Activated naive CD4-positive, alpha-beta T cell treated with anti-CD3 and anti-CD28 coated beads, Interleukin-2, amount 50 U/mL, for 72 hours (primary cell): ENCODE data around the gene KCTD20. TPM values are rescaled to one million over a fixed set of nuclear protein-coding genes. Genes with fewer than 3 reads are reported as not detected.
A peak's percentile ranks its signal among the peaks of the same experiment; 100 is the strongest.
"Not testable (repeated sequence)": the region's sequence is repeated elsewhere in the genome, so short reads cannot be mapped to it uniquely, and the experiment has no call there.

Experiments used
- ATAC-seq, 2 donors: fragments of 150-1000 bp; cut with Tn5 transposase; 2 replicates each; pipeline ENCODE4 v1.10.0; 2021; ENCODE audit warnings: mild to moderate bottlenecking in 2 of 2, moderate library complexity in 2 of 2
- DNase-seq, 2 donors: peaks; one replicate each; pipeline ENCODE4 v3.0.0; 2021 to 2022; ENCODE audit warnings: low spot score in 2 of 2
- H3K27ac Mint-ChIP-seq, 2 donors: one replicate each; pipeline ENCODE4 v1.8.0; 2022; ENCODE audit warnings: mild to moderate bottlenecking in 2 of 2, mixed read lengths in 2 of 2
- H3K36me3 Mint-ChIP-seq, 2 donors: one replicate each; pipeline ENCODE4 v1.8.0; 2022; ENCODE audit warnings: mixed read lengths in 2 of 2
- H3K9me3 Mint-ChIP-seq, 2 donors: one replicate each; pipeline ENCODE4 v1.8.0; 2022; ENCODE audit warnings: mixed read lengths in 2 of 2
- total RNA-seq, 2 donors: library from RNA; stranded (reverse); gene quantifications; one replicate each; pipeline ENCODE4 v1.2.3, GENCODE V29; 2022

The KCTD20 gene
- total RNA-seq, 2 donors from 2014 or later: 28.9 to 54.8 TPM

DNA sequence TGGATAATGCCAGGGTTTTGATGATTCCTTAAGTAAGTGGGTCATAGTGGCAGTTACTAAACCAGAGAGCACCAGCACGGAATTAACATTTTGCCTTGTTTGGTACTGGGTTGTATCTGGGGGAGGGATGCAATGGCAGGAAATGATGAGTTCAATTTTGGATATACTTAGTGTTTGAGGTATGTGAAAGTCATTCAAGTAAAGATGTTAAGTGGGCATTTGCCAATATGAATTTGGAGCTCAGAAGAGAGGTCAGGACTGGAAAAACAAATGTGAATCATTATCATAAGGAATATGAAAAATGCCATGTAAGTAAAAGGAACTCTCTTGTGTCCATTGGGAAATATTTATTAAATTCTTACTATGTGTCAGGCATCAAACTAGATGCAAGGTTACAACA lies 6.3 kb upstream of the KCTD20 start:
- Mint-ChIP-seq H3K27ac (no peak overlapping the region), H3K9me3 (no peaks in the 10 kb centered on the region)
- ATAC-seq: no peak

DNA sequence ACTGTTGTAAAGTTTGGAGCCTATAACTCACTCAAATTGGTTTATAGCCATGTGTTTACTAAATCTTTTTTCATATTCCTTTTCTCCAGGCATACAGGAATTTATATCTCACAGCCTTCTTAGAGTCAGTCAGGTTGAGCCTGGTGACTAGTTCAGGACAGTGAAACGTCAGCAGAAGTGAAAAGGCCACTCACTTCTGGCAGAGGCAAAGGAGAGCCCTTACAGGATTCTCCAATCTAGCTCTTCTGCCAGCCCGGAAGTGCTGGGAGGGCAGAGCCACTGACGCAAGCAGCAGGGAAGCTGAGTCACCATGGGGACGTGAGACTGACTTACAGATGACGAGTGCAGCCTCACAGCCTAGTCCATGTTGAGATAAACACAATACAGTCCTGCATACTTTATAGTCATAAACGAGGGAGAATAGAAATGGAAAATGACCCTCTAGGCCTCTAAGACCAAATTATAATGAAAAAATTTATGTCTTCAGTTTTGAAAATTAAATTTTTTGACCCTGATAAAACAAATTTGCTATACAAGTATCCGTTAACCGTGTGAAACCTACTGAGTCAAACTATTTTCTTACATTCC lies 1.4 kb upstream of the KCTD20 start:
- Mint-ChIP-seq H3K27ac (peak overlapping the region; percentile 91 to 96), H3K9me3 (no peaks in the 10 kb centered on the region), H3K36me3 (peaks cover 12 to 14% of the 10 kb centered on the region in 2 donors)
- ATAC-seq: peak; percentile 85 to 90
- DNase-seq: peak; percentile 73 to 91

More for the DNA sequence above, 6.3 kb upstream of the KCTD20 start:
- no peak for DNase-seq
- no peaks in the 10 kb centered on the region for H3K36me3 Mint-ChIP-seq

DNA sequence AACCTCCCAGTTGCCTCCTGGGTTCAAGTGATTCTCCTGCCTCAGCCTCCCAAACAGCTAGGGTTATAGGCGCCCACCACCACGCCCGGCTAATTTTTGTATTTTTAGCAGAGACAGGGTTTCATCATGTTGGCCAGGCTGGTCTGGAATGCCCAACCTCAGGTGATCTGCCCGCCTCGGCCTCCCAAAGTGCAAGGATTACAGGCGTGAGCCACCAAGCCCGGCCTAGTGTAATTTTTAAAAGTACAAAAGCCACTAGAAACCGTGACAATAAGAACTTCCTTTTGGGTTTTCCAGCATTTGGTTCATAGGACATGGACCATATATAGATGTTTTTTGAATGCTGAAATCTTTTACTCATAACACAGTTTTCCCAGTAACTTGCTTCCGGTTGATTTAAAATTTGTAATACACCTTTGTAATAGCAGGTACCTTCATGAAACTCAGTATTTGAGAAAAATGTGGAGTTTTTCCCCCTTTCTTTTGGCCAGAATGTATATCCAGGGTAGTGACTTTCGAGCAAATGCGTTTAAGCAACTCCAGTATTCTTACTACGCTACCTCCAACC lies 613 bp upstream of the KCTD20 start:
- ATAC-seq (no peak), DNase-seq (no peak)
- H3K27ac Mint-ChIP-seq: peak overlapping the region; percentile 96 to 97
- no peaks in the 10 kb centered on the region for H3K9me3 Mint-ChIP-seq
- peaks cover 12 to 14% of the 10 kb centered on the region in 2 donors for H3K36me3 Mint-ChIP-seq

DNA sequence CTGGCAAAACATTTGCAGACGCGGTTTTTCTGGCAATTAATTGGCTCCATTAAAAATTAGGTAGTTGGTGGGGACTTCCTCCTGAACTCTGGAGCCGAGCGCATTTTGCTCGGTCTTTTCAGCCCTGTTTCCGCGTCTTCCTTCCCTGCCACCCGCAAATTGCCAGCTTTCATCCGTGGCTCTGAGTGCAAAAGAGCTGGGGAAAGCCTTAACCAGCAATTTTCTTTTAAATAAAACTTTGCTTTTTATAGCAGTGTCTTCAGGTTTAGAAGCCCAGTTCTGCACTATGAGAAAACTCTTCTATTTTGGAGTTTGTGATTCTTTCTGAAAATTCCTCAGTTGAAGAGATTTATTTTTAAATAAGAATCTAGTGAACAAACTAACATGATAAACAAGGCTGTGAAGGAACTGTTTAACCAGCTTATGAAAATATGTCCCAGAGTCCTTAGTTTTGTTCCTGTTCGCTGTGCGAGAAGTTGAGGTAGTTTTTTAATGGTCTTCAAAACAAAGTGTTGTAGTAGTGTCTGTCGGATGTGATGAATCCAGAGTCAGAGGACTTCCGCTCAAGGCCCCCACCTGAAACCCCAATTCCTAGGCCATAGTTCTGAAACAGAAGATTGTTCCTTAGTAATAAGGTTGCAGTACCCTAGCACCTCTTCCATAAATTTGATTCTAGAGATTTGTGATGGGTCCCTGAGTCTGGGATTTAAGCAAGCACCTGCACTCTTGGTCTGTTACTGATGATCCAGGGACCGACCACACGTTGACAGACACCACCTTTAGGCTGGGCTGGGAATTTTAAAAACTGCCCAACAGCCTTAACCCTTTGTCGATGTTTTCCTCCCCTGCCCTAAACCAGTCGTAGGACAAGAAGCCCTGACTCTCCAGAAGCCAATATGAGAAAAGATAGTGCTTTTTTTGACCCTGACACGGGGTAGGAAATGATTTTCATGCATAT lies 950 bp downstream of the KCTD20 start:
- ATAC-seq (no peak), DNase-seq (no peak)
- peaks cover 17 to 26% of the 10 kb centered on the region in 2 donors for H3K36me3 Mint-ChIP-seq
- peak overlapping the region; percentile 96 to 97 for H3K27ac Mint-ChIP-seq
- H3K9me3 Mint-ChIP-seq: peaks cover 3% of the 10 kb centered on the region in 2 donors

DNA sequence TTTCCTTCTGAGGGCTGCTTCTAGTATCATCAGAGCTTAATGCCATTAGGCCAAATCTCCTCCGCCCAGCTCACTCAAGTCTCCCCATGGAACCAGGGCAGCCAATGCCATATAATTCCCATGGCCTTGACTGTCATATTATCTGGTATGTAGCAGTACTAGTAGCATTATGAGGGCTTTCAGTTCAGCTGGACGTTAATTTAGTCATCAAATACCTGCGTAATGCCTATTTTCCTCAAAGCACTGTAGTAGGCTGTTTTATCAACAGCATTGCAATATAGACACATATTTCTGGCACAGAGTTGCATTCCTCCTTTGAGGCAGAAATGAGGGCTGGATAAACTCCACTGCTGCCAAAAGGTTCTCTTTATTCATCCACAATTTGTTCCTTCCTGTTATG lies 1.7 kb downstream of the KCTD20 start:
- no peak for DNase-seq
- Mint-ChIP-seq H3K27ac (peak overlapping the region; percentile 96 to 97), H3K9me3 (peaks cover 5 to 6% of the 10 kb centered on the region in 2 donors), H3K36me3 (peaks cover 23 to 33% of the 10 kb centered on the region in 2 donors)
- ATAC-seq: no peak

DNA sequence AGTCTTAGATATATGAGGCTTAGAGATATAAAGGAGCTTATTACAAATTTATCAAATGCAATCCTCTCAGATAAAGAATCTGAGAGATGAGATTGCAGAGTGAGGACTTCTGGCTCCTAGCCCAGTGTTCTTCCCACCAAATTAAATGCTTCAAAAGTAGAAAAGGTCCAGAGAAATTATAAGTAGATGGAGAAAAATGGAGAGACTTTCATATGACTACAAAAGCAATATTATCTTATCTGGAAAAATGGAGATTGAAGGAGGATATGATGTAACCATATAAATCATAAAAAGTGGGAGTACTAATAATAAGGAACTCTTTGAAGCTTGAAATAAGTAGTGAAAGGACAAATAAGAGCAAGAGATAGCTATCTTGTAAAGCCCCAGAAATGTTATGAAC lies 2.8 kb downstream of the KCTD20 start:
- H3K27ac Mint-ChIP-seq: peak overlapping the region in 1 of 2 donors; percentile 96
- no peak for ATAC-seq
- H3K9me3 Mint-ChIP-seq: peaks cover 5 to 6% of the 10 kb centered on the region in 2 donors

DNA sequence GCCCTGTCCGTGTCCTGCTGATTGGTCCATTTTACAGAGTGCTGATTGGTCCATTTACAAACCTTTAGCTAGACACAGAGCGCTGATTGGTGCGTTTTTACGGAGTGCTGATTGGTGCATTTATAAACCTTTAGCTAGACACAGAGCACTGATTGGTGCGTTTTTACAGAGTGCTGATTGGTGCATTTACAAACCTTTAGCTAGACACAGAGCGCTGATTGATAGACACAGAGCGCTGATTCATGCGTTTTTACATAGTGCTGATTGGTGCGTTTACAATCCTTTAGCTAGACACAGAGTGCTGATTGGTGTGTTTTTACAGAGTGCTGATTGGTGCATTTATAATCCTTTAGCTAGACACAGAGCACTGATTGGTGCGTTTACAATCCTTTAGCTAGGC lies 6.4 kb downstream of the KCTD20 start:
- peaks cover 11 to 28% of the 10 kb centered on the region in 2 donors for H3K36me3 Mint-ChIP-seq
- not testable (repeated sequence) for H3K9me3 Mint-ChIP-seq, ATAC-seq, H3K27ac Mint-ChIP-seq, DNase-seq

More for the DNA sequence above, 2.8 kb downstream of the KCTD20 start:
- no peak for DNase-seq
- peaks cover 23 to 37% of the 10 kb centered on the region in 2 donors for H3K36me3 Mint-ChIP-seq

DNA sequence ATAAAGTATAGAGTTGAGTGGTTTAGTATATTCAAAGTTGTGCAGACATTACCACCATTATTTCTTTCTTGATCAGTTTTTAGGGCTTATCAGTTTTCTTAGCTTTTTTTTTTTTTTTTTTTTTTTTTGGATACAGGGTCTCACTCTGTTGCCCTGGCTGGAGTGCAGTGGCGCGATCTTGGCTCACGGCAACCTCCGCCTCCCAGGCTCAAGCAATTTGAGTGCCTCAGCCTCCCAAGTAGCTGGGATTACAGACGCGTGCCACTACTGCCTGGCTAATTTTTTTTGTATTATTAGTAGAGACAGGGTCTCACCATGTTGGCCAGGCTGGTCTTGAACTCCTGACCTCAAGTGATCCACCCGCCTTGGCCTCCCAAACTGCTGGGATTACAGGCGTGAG lies 10.1 kb downstream of the KCTD20 start:
- not testable (repeated sequence) for DNase-seq, H3K27ac Mint-ChIP-seq, H3K9me3 Mint-ChIP-seq, ATAC-seq
- H3K36me3 Mint-ChIP-seq: peaks cover 11 to 20% of the 10 kb centered on the region in 2 donors

DNA sequence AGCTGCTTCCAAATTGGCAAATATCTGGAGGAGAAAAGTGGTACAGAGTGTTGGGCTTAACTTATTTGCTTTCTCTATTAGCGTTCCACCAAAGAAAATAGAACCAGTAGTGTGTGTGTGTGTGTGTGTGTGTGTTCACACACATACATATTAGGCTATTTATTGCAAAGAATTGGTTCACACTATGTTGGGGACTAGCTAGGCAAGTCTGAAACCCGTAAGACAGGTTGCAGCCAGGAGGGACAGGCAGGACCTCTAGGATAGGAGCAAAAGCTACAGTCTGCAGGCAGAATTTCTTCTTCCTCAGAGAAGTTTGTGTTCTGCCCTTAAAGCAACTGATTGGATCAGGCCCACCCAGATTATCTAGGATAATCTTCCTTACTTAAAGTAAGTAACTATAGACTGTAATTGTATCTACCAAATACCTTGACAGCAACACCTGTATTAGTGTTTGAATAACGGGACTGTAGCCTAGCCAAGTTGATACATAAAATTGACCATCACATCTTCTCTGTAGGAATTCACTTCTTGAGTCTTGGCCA lies 12.8 kb downstream of the KCTD20 start:
- ATAC-seq (no peak), DNase-seq (no peak)
- H3K9me3 Mint-ChIP-seq: no peaks in the 10 kb centered on the region
- no peak overlapping the region for H3K27ac Mint-ChIP-seq
- H3K36me3 Mint-ChIP-seq: no peaks in the 10 kb centered on the region

DNA sequence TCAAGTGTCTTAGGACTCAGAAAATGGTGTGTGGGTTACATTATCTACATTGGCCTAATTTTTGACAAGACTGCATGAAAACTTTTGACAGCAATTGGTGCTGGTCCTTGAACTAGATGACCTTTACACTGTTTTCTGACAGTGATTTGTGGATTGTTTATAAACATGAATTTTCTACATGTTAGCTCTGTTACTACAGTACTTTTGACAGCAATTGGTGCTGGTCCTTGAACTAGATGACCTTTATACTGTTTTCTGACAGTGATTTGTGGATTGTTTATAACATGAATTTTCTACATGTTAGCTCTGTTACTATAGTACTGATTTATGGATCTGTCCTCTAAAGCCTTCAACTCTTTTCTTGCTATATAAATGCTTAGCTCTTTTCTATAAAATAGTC lies 16.7 kb downstream of the KCTD20 start:
- no peaks in the 10 kb centered on the region for H3K9me3 Mint-ChIP-seq
- no peak for DNase-seq
- peaks cover 0 to 22% of the 10 kb centered on the region in 2 donors for H3K36me3 Mint-ChIP-seq
- no peak overlapping the region for H3K27ac Mint-ChIP-seq
- no peak for ATAC-seq

DNA sequence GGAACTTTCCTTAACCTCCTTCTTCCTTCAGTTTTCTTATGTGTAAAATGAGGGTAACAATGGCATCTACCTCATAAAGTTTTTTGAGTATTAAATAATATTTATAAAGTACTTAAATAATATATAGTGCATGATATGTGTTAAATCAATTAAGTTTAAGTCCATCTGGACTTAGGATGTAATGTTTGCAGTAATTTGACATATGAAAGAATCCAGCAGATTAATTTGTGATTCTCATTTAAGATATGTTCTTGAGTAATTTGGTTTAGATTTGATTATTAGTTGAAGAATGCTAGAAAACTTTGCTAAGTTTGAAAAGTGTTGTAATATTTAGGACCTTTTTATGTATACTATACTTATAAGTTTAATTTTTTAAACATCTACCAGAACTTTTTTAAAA lies 18.1 kb downstream of the KCTD20 start:
- no peaks in the 10 kb centered on the region for H3K9me3 Mint-ChIP-seq
- H3K36me3 Mint-ChIP-seq: peaks cover 0 to 25% of the 10 kb centered on the region in 2 donors
- ATAC-seq (no peak), DNase-seq (no peak)
- H3K27ac Mint-ChIP-seq: no peak overlapping the region

DNA sequence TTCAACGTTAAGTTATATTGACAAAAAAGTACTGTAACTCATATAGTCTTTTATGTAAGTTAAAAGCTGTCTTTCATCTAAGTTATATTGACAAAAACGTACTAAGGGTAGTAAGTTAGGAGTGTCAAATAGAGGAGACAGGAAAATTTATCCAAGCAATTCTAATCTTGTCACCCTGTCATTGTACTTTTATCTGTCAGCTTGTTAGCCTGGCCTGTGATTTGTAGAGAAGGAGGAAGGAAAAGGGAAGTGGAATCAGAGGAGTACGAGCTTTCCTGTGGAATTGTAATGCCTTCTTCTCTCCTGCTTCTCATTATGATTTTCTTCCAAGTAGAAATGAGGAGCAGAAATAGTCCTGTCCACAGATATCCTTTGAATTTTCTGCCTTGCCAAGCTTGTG lies 18.8 kb downstream of the KCTD20 start:
- no peak for DNase-seq
- no peaks in the 10 kb centered on the region for H3K9me3 Mint-ChIP-seq

DNA sequence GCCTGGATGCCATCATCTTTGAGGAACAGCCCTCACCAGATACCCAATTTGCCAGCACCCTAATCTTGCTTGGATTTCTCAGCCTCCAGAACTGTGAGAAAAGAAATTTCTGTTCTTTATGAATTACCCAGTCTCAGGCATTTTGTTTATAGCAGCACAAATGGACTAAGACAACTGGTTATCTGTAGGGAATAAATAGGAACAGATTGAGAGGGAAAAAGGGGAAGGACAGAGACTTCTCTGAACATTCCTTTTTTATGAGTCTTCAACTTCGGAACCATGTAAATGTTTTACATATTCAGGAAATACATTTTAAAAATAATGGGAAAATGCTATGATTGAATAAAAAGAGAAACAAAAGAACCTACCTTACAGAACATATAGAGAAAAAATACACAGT lies 20.9 kb downstream of the KCTD20 start:
- ATAC-seq (no peak), DNase-seq (no peak)
- H3K27ac Mint-ChIP-seq: no peak overlapping the region
- H3K36me3 Mint-ChIP-seq: peaks cover 0 to 30% of the 10 kb centered on the region in 2 donors
- H3K9me3 Mint-ChIP-seq: no peaks in the 10 kb centered on the region

More for the DNA sequence above, 18.8 kb downstream of the KCTD20 start:
- ATAC-seq: no peak
- Mint-ChIP-seq H3K36me3 (peaks cover 0 to 27% of the 10 kb centered on the region in 2 donors), H3K27ac (no peak overlapping the region)

DNA sequence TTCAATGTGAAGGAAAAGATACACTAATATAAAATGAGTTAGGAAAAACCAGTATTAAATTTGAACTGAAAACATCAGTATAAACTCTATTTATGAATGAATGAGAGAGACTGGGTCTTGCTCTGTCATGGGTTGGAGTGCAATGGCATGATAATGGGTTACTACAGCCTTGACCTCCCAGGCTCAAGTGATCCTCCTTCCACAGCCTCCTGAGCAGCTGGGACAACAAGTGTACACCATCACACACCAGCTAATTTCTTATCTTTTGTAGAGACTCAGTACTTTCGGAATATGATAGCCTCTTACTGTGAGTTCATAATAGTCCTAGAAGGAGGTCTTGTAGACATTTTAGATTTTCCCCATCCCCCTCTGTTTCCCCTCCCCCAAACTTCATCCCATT lies 21.4 kb downstream of the KCTD20 start:
- DNase-seq (no peak), ATAC-seq (no peak)
- Mint-ChIP-seq H3K27ac (no peak overlapping the region), H3K36me3 (peaks cover 0 to 30% of the 10 kb centered on the region in 2 donors), H3K9me3 (no peaks in the 10 kb centered on the region)

DNA sequence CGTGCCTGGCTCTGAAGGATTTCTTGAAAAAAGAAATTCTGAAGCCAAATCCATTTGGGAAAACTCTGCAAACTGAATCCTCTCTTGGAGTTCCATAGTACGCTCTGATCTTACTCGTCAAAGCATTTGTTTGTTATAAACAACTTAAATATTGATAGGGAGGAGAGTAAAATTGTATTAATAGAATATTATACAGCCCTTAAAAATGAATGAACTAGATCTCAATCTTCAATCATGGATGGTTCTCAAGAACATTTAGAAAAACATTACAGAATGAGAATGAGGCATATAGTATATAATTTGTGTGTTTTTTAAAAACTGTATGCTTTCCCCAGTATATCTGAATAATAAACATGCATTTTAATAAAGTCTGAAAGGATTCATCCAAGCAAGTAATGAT lies 24.8 kb downstream of the KCTD20 start:
- ATAC-seq (no peak), DNase-seq (no peak)
- H3K9me3 Mint-ChIP-seq: no peaks in the 10 kb centered on the region
- H3K36me3 Mint-ChIP-seq: peaks cover 0 to 28% of the 10 kb centered on the region in 2 donors
- no peak overlapping the region for H3K27ac Mint-ChIP-seq

DNA sequence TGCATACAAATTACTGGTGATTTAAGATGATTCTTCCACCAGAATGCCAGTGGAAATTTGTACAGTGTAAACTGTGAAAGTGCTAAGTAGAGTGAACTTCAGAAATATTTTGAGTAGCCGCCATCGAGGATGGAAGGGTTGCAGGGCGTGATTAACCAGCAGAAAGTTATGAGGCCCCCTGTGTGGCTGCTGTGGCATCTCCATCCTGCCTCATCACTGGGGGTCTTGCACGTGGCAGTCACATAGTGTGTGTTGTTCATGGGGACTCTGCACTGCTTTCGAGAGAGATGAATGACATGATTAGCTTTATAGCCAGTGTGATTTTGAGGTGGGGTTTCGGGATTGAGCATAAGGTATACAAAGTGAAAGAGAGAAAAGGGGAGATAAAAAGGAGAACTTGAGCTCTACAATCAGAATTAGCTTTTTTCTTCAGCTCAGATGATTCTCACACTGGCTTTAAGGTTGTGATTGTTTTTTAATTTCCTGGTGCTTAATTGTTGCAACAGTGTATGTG lies 26.4 kb downstream of the KCTD20 start:
- no peak for DNase-seq
- no peaks in the 10 kb centered on the region for H3K9me3 Mint-ChIP-seq
- H3K27ac Mint-ChIP-seq: peak overlapping the region in 1 of 2 donors; percentile 18
- ATAC-seq: no peak
- peaks cover 0 to 19% of the 10 kb centered on the region in 2 donors for H3K36me3 Mint-ChIP-seq

DNA sequence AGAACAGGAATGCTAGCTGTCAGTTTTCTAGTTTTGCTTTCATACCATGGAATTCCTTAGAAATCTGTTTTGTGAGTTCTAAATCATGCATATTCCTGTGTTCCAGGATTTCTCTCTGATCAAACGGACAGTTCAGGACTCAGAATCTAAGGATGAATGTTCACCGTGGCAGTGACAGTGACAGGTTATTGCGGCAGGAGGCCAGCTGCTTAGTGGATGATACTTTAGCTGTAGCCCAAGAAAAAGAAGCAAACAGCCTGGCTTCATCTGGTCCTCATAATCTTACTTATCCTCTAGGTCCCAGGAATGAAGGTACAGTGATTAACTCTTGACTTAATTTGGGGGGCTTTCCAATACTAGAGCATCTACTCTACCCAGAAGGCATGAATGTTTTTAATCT lies 27.1 kb downstream of the KCTD20 start:
- H3K27ac Mint-ChIP-seq: no peak overlapping the region

More for the DNA sequence above, 27.1 kb downstream of the KCTD20 start:
- Mint-ChIP-seq H3K36me3 (peaks cover 0 to 13% of the 10 kb centered on the region in 2 donors), H3K9me3 (no peaks in the 10 kb centered on the region)
- DNase-seq (no peak), ATAC-seq (no peak)
